Neuronal stem cell (in vitro differentiated cells): Measurements from ENCODE around the gene RHEB.
A peak's percentile ranks its signal among the peaks of the same experiment; 100 is the strongest.
"Not testable (repeated sequence)": the region's sequence is repeated elsewhere in the genome, so short reads cannot be mapped to it uniquely, and the experiment has no call there.

Experiments
- DNase-seq: peaks from one replicate; pipeline ENCODE4 v3.0.0-alpha.2; 2013; ENCODE audit warnings: low spot score
- H2AFZ ChIP-seq: one replicate; pipeline ENCODE4 v1.6.1; 2013; ENCODE audit warnings: mild to moderate bottlenecking, low read length, inconsistent platforms
- H2AK5ac ChIP-seq: 2 replicates; pipeline ENCODE4 v1.6.1; 2013; ENCODE audit warnings: low read depth, mild to moderate bottlenecking, inconsistent platforms, low read length, moderate library complexity, mixed read lengths
- H2BK120ac ChIP-seq: 2 replicates; pipeline ENCODE4 v1.6.1; 2013; ENCODE audit warnings: low read depth, mild to moderate bottlenecking, inconsistent platforms, low read length, moderate library complexity, mixed read lengths
- H2BK12ac ChIP-seq: one replicate; pipeline ENCODE4 v1.6.1; 2013; ENCODE audit warnings: low read length, inconsistent platforms
- H2BK15ac ChIP-seq: 2 replicates; pipeline ENCODE4 v1.6.1; 2013; ENCODE audit warnings: mild to moderate bottlenecking, low read length, inconsistent platforms, mixed read lengths
- H2BK5ac ChIP-seq: one replicate; pipeline ENCODE4 v1.6.1; 2013; ENCODE audit warnings: inconsistent platforms, mild to moderate bottlenecking, low read length, moderate library complexity
- H3K14ac ChIP-seq: one replicate; pipeline ENCODE4 v1.6.1; 2013; ENCODE audit warnings: low read length, inconsistent platforms
- H3K18ac ChIP-seq: 2 replicates; pipeline ENCODE4 v1.6.1; 2013; ENCODE audit warnings: low read length, inconsistent platforms
- H3K23ac ChIP-seq: 2 replicates; pipeline ENCODE4 v1.6.1; 2013; ENCODE audit warnings: low read depth, mild to moderate bottlenecking, mixed read lengths, low read length, inconsistent platforms; ENCODE audit not compliant: poor library complexity
- H3K27ac ChIP-seq: replicated peaks from 3 replicates; pipeline ENCODE4 v1.5.1; 2013; ENCODE audit warnings: low read length, inconsistent platforms
- H3K27me3 ChIP-seq, 3 experiments: 2 replicates each; pipeline ENCODE4 v1.6.1; 2013; ENCODE audit warnings: low read length in 3 of 3, mild to moderate bottlenecking in 2 of 3, inconsistent platforms in 1 of 3, low read depth in 1 of 3, mixed read lengths in 1 of 3, moderate library complexity in 1 of 3; ENCODE audit not compliant: control insufficient read depth in 3 of 3, insufficient read depth in 3 of 3
- H3K36me3 ChIP-seq, 2 donors: replicated peaks in 1 of 2; 2 replicates each; pipeline ENCODE4 v1.6.1; 2013; ENCODE audit warnings: low read length in 2 of 2; ENCODE audit not compliant: control insufficient read depth in 2 of 2, insufficient read depth in 2 of 2
- H3K4ac ChIP-seq: 2 replicates; pipeline ENCODE4 v1.6.1; 2013; ENCODE audit warnings: inconsistent platforms, mild to moderate bottlenecking, low read length, moderate library complexity
- H3K4me1 ChIP-seq, 2 donors: 1 replicate in 1 of 2; 2 replicates in 1 of 2; pipeline ENCODE4 v1.6.1; 2013; ENCODE audit warnings: low read length in 2 of 2, low read depth in 1 of 2; ENCODE audit not compliant: control insufficient read depth in 2 of 2, insufficient read depth in 1 of 2
- H3K4me2 ChIP-seq: one replicate; pipeline ENCODE4 v1.6.1; 2013; ENCODE audit warnings: mild to moderate bottlenecking, low read length, inconsistent platforms; ENCODE audit not compliant: insufficient read depth, poor library complexity, severe bottlenecking
- H3K4me3 ChIP-seq, 2 donors: 2 replicates each; pipeline ENCODE4 v1.5.1; 2013; ENCODE audit warnings: low read length in 2 of 2, mild to moderate bottlenecking in 2 of 2, inconsistent platforms in 1 of 2, moderate library complexity in 1 of 2
- H3K79me1 ChIP-seq: one replicate; pipeline ENCODE4 v1.6.1; 2013; ENCODE audit warnings: low read depth, mild to moderate bottlenecking, inconsistent platforms, low read length, moderate library complexity
- H3K9ac ChIP-seq: one replicate; pipeline ENCODE4 v1.6.1; 2013; ENCODE audit warnings: mild to moderate bottlenecking, low read depth, low read length, inconsistent platforms; ENCODE audit not compliant: poor library complexity
- H3K9me3 ChIP-seq, 2 donors: replicated peaks in 1 of 2; 2 replicates each; pipeline versions ENCODE3 to v1.6.1; 2013; ENCODE audit warnings: low read length in 2 of 2, mild to moderate bottlenecking in 2 of 2, inconsistent platforms in 1 of 2, low read depth in 1 of 2, mixed read lengths in 1 of 2, moderate library complexity in 1 of 2; ENCODE audit not compliant: control insufficient read depth in 2 of 2, insufficient read depth in 1 of 2
- H4K8ac ChIP-seq: one replicate; pipeline ENCODE4 v1.6.1; 2013; ENCODE audit warnings: low read depth, mild to moderate bottlenecking, inconsistent platforms, low read length, moderate library complexity
- H4K91ac ChIP-seq: one replicate; pipeline ENCODE4 v1.6.1; 2013; ENCODE audit warnings: low read length, low read depth, mild to moderate bottlenecking, inconsistent platforms; ENCODE audit not compliant: poor library complexity
- WGBS, 2 donors: extraction: QIAGEN DNeasy Blood & Tissue Kit; methylation state at CpG; one replicate each; pipeline ENCODE4 v1.1.7; 2013; ENCODE audit warnings: missing lambda C conversion rate in 2 of 2, mixed read lengths in 1 of 2; ENCODE audit not compliant: insufficient read length in 2 of 2, insufficient replicate concordance in 1 of 2; ENCODE audit errors: extremely low coverage in 2 of 2; 5-methylcytosine and 5-hydroxymethylcytosine counted together

RHEB gene

GRCh38 chr7:151518947-151519764, 539 bp downstream of the RHEB start:
- not testable (repeated sequence) for H3K4me1 ChIP-seq, H4K8ac ChIP-seq, H3K27me3 ChIP-seq, H4K91ac ChIP-seq, H3K79me1 ChIP-seq, H2BK5ac ChIP-seq, H2BK12ac ChIP-seq, H3K14ac ChIP-seq, H2BK120ac ChIP-seq, H3K4ac ChIP-seq, DNase-seq
- Histone ChIP-seq H3K36me3 (peaks cover 0 to 20% of the 10 kb centered on the region in 2 donors), H3K4me2 (peak overlapping the region; percentile 87), H2AFZ (peak overlapping the region; percentile 81), H3K9me3 (peaks cover 2 to 25% of the 10 kb centered on the region in 2 donors), H3K23ac (peak overlapping the region; percentile 70), H3K4me3 (peak overlapping the region; percentile 77 to 95), H2BK15ac (peak overlapping the region; percentile 11), H3K18ac (peak overlapping the region; percentile 97), H2AK5ac (peak overlapping the region; percentile 74), H3K9ac (peak overlapping the region; percentile 92), H3K27ac (peak overlapping the region; percentile 88)
- no CpG with 5 or more reads among the region's 118 CpGs for WGBS, 2 donors

GRCh38 chr7:151518105-151518946, 1.4 kb downstream of the RHEB start:
- no peak overlapping the region for H2BK5ac ChIP-seq
- no peak overlapping the region for H2AK5ac ChIP-seq
- no peaks in the 10 kb centered on the region for H3K79me1 ChIP-seq
- no peak overlapping the region for H2BK15ac ChIP-seq
- no peak overlapping the region for H4K91ac ChIP-seq
- H3K4me1 ChIP-seq: peaks cover 2 to 8% of the 10 kb centered on the region in 2 donors
- H3K4ac ChIP-seq: no peak overlapping the region
- H3K27me3 ChIP-seq: no peaks in the 10 kb centered on the region
- peaks cover 2 to 33% of the 10 kb centered on the region in 2 donors for H3K9me3 ChIP-seq
- no peak overlapping the region for H3K27ac ChIP-seq
- peak overlapping the region; percentile 77 to 95 for H3K4me3 ChIP-seq
- peaks cover 0 to 24% of the 10 kb centered on the region in 2 donors for H3K36me3 ChIP-seq
- H3K4me2 ChIP-seq: peak overlapping the region; percentile 87
- DNase-seq: no peak
- no peak overlapping the region for H2BK12ac ChIP-seq
- H3K9ac ChIP-seq: peak overlapping the region; percentile 92
- no peak overlapping the region for H3K23ac ChIP-seq
- WGBS, 2 donors: no CpG with 5 or more reads among the region's 36 CpGs
- H4K8ac ChIP-seq: no peak overlapping the region
- no peak overlapping the region for H2BK120ac ChIP-seq
- peak overlapping the region; percentile 81 for H2AFZ ChIP-seq
- H3K14ac ChIP-seq: no peak overlapping the region
- H3K18ac ChIP-seq: peak overlapping the region; percentile 97

- no peak overlapping the region for H3K27ac ChIP-seq
These were observed 2.0 kb downstream of the RHEB start for GRCh38 chr7:151517601-151518104.

GRCh38 chr7:151515276-151515565, 4.5 kb downstream of the RHEB start:
- Histone ChIP-seq H3K14ac (no peak overlapping the region), H3K4me2 (no peak overlapping the region), H3K23ac (no peak overlapping the region), H2BK15ac (no peak overlapping the region), H3K4me1 (peaks cover under 1 to 8% of the 10 kb centered on the region in 2 donors), H3K18ac (no peak overlapping the region), H3K36me3 (peaks cover 0 to 39% of the 10 kb centered on the region in 2 donors), H2BK5ac (no peak overlapping the region), H3K79me1 (peaks cover 2% of the 10 kb centered on the region), H3K9ac (no peak overlapping the region), H2AK5ac (no peak overlapping the region), H3K27ac (no peak overlapping the region), H3K4me3 (no peak overlapping the region), H3K27me3 (no peaks in the 10 kb centered on the region), H2BK12ac (no peak overlapping the region), H4K8ac (no peak overlapping the region), H4K91ac (no peak overlapping the region), H3K4ac (no peak overlapping the region), H2BK120ac (no peak overlapping the region), H2AFZ (no peak overlapping the region), H3K9me3 (peaks cover 0 to 50% of the 10 kb centered on the region in 2 donors)
- DNase-seq: no peak

More at GRCh38 chr7:151517601-151518104, 2.0 kb downstream of the RHEB start:
- Histone ChIP-seq H2BK5ac (no peak overlapping the region), H3K9ac (no peak overlapping the region), H3K4ac (no peak overlapping the region), H2BK15ac (no peak overlapping the region), H3K14ac (no peak overlapping the region), H2BK12ac (no peak overlapping the region), H2AFZ (no peak overlapping the region), H3K23ac (no peak overlapping the region), H3K4me2 (peak overlapping the region; percentile 87), H2AK5ac (no peak overlapping the region), H3K4me3 (peak overlapping the region; percentile 77 to 95), H4K8ac (no peak overlapping the region), H3K18ac (no peak overlapping the region), H2BK120ac (no peak overlapping the region), H3K36me3 (peaks cover 0 to 28% of the 10 kb centered on the region in 2 donors), H3K27me3 (no peaks in the 10 kb centered on the region), H3K9me3 (peaks cover 2 to 40% of the 10 kb centered on the region in 2 donors), H4K91ac (no peak overlapping the region), H3K79me1 (no peaks in the 10 kb centered on the region), H3K4me1 (peaks cover 2 to 8% of the 10 kb centered on the region in 2 donors)
- no CpG with 5 or more reads among the region's 7 CpGs for WGBS, 2 donors
- no peak for DNase-seq
